ENCODE measurements around the gene EMC9.

EMC9 gene

DNA sequence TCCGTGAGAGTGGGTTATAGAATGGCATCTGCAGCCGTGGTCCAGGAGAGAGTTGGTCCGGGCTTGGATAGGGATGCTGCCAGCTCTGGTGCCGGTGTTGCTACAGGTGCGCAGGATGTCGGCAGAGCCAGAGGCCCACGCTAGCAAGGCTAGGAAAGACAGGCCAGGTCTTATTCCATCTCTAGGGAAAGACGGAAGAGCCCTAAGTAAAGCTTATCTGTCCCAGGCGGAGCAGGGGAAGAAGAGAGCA lies 5.9 kb downstream of the EMC9 start:
- Histone ChIP-seq H3K4me3 (peak overlapping the region; percentile 83 to 100 (median 96)), H4K20me1 (peaks cover 0 to 43% (median 34%) of the 10 kb centered on the region in 11 experiments; a peak in 17 of 22 replicates), H3K9me3 (replicated peaks in 1 of 11) (no peaks in the 10 kb centered on the region), H3K27ac (peak overlapping the region in 8 of 11 experiments; percentile 22 to 96 (median 90); a peak in 9 of 22 replicates), H3K27me3 (no peaks in the 10 kb centered on the region), H3K36me3 (peaks cover 25 to 32% (median 27%) of the 10 kb centered on the region in 11 experiments), H3K9ac (peak overlapping the region; percentile 93 to 98 (median 96)), H3K4me2 (peak overlapping the region; percentile 81 to 99 (median 92)), H3K4me1 (peaks cover 48 to 58% (median 51%) of the 10 kb centered on the region in 10 experiments)
- no peak for TF ChIP-seq Cebpa-rat (IDR thresholded peaks at IDR 0.05)

DNA sequence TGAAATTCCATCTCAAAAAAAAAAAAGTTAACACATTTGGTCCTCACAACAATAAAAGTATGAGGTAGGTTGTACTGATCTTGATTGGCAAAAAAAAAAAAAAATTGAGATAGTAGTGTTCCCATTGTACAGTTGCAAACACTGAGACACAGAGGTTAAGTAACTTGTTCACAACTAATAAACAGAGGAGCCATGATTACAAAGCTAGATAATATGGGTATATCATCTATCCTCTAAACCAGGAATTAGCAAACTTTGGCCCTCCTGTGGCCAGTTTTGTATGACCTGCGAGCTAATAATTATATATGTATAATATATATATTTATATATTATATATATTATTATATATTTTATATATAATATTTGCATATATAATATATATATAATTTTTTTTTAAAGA lies 7.7 kb downstream of the EMC9 start:
- Histone ChIP-seq H3K9ac (no peak overlapping the region), H3K4me3 (no peak overlapping the region), H3K27me3 (no peaks in the 10 kb centered on the region), H4K20me1 (peaks cover 0 to 25% (median 22%) of the 10 kb centered on the region in 11 experiments; a peak in 15 of 22 replicates), H3K4me2 (no peak overlapping the region), H3K4me1 (peaks cover 35 to 43% (median 37%) of the 10 kb centered on the region in 10 experiments), H3K27ac (no peak overlapping the region), H3K9me3 (replicated peaks in 1 of 11) (no peaks in the 10 kb centered on the region), H3K36me3 (peaks cover 15 to 19% (median 17%) of the 10 kb centered on the region in 11 experiments)
- no peak for TF ChIP-seq Cebpa-rat (IDR thresholded peaks at IDR 0.05)

DNA sequence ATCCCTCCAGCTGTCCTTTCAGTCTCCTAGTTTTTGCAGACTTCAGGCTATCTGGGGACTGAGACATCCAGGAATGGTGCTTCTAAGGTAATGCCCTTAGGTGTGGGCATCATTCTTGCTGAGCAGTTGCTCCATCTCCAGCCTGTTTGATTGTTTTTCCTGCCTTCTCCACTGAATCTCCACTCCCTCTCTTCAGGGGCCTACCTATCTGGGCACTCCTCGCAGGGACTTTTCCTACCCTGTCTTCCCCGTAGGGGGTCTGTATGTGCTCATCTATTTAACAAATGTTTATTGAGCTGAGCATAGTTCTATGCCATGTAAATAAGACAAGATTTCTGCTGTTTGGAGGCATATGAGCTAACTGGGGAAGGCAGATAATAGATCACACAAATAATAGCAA lies 8.4 kb downstream of the EMC9 start:
- no peaks in the 10 kb centered on the region for H3K27me3 ChIP-seq
- H3K9me3 ChIP-seq (replicated peaks in 1 of 11) = no peaks in the 10 kb centered on the region
- H3K36me3 ChIP-seq = peaks cover 7 to 12% (median 10%) of the 10 kb centered on the region in 11 experiments
- no peak for TF ChIP-seq Cebpa-rat (IDR thresholded peaks at IDR 0.05)
- H3K4me3 ChIP-seq = no peak overlapping the region
- H3K9ac ChIP-seq = no peak overlapping the region
- no peak overlapping the region for H3K4me2 ChIP-seq
- H3K4me1 ChIP-seq = peaks cover 29 to 38% (median 32%) of the 10 kb centered on the region in 10 experiments
- H3K27ac ChIP-seq = no peak overlapping the region
- peaks cover 0 to 19% (median 16%) of the 10 kb centered on the region in 11 experiments; a peak in 15 of 22 replicates for H4K20me1 ChIP-seq

DNA sequence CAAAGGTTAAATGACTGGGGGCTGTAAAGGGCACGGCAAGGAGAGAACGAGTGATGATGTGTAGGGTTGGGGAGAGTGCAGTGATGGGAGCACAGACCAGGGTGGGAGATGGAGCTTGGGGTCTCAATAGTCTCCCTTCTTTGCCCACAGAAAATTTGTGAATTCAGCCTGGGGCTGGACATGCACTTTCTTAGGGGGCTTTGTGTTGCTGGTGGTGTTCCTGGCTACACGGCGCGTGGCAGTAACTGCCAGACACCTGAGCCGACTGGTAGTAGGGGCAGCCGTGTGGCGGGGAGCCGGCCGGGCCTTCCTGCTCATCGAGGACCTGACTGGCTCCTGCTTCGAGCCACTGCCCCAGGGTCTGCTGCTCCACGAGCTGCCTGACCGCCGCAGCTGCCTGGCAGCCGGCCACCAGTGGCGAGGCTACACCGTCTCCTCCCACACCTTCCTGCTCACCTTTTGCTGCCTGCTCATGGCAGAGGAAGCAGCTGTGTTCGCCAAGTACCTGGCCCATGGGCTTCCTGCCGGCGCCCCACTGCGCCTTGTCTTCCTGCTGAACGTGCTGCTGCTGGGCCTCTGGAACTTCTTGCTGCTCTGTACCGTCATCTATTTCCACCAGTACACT lies 9.2 kb downstream of the EMC9 start:
- Histone ChIP-seq H3K4me1 (peaks cover 21 to 38% (median 31%) of the 10 kb centered on the region in 10 experiments), H3K27ac (no peak overlapping the region), H3K9ac (no peak overlapping the region), H3K27me3 (no peaks in the 10 kb centered on the region), H3K4me2 (no peak overlapping the region), H3K4me3 (no peak overlapping the region), H3K36me3 (peaks cover 0 to 3% (median 2%) of the 10 kb centered on the region in 11 experiments; a peak in 17 of 22 replicates), H3K9me3 (replicated peaks in 1 of 11) (no peaks in the 10 kb centered on the region), H4K20me1 (peaks cover 0 to 11% (median 8%) of the 10 kb centered on the region in 11 experiments; a peak in 9 of 22 replicates)
- TF ChIP-seq Cebpa-rat (IDR thresholded peaks at IDR 0.05) = no peak

DNA sequence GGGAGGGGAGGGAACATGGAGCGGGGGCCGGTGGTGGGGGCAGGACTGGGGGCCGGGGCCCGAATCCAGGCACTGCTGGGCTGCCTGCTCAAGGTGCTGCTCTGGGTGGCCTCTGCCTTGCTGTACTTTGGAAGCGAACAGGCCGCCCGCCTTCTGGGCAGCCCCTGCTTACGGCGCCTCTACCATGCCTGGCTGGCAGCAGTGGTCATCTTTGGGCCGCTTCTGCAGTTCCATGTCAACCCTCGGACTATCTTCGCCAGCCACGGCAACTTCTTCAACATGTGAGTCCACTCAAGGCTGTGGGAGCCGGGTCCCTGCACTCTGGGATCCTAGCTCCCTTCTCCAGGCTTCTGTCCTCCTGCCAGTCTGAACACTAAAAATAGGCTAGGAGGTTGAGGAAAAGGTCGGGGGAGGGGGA lies 9.8 kb downstream of the EMC9 start:
- Histone ChIP-seq H3K4me1 (peaks cover 15 to 38% (median 27%) of the 10 kb centered on the region in 10 experiments), H4K20me1 (peaks cover 0 to 4% (median 1%) of the 10 kb centered on the region in 11 experiments; a peak in 6 of 22 replicates), H3K4me2 (no peak overlapping the region), H3K27ac (no peak overlapping the region), H3K36me3 (no peaks in the 10 kb centered on the region; a peak in 1 of 22 replicates), H3K9ac (no peak overlapping the region), H3K9me3 (replicated peaks in 1 of 11) (no peaks in the 10 kb centered on the region), H3K4me3 (no peak overlapping the region), H3K27me3 (no peaks in the 10 kb centered on the region)
- TF ChIP-seq Cebpa-rat (IDR thresholded peaks at IDR 0.05) = no peak

DNA sequence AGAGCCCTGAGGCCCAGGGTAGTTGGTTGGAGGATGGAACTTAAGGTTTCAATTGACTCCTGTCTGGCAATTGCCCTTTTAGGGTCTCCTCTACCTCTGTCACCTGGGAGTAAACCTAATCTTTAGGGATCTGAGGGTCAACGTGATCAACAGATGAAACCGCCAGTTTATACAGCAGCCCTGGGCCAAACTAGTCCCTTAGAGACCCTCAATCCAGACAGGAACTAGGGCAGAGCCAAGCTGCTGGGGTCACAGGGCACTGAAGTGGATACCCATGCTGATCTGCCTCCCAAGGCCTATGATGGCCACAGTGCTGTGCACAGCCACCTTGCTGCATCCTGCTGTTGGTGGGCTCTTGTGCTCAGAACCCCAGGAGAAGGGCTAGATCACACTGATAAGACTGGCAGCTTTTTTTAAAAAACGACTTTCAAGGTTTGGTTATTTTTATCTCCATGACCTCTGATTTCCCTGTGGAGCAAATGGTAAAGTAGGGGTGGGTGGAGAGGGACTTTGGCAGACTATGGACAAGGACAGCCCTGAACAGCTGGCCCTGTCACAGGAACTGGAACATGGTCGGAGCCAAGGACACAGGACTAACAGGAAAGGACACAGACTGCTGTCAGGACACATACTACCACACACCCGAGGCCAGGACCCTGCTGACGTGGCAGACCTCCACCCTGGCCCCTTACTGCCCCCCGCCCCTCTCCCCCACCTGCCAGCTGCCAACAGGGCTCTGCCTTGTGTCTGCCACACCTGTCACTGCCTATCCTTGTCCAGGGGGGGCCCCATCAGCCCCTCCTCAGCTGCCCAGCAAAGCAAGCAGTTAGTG lies 10.5 kb downstream of the EMC9 start:
- no peaks in the 10 kb centered on the region for H3K27me3 ChIP-seq
- no peaks in the 10 kb centered on the region; a peak in 1 of 22 replicates for H4K20me1 ChIP-seq
- no peak for TF ChIP-seq Cebpa-rat (IDR thresholded peaks at IDR 0.05)
- peak overlapping the region in 10 of 11 experiments; percentile 12 to 52 (median 28); a peak in 14 of 22 replicates for H3K4me2 ChIP-seq
- H3K36me3 ChIP-seq = no peaks in the 10 kb centered on the region; a peak in 1 of 22 replicates
- no peak overlapping the region for H3K4me3 ChIP-seq
- H3K9me3 ChIP-seq (replicated peaks in 1 of 11) = no peaks in the 10 kb centered on the region
- H3K27ac ChIP-seq = 0 out of 22 replicates have a peak overlapping the region, but pooled peaks of 1 of the 11 experiments have one; percentile 14
- peaks cover 14 to 41% (median 30%) of the 10 kb centered on the region in 10 experiments for H3K4me1 ChIP-seq
- H3K9ac ChIP-seq = peak overlapping the region in 3 of 11 experiments; percentile 4 to 21 (median 13); a peak in 1 of 22 replicates

DNA sequence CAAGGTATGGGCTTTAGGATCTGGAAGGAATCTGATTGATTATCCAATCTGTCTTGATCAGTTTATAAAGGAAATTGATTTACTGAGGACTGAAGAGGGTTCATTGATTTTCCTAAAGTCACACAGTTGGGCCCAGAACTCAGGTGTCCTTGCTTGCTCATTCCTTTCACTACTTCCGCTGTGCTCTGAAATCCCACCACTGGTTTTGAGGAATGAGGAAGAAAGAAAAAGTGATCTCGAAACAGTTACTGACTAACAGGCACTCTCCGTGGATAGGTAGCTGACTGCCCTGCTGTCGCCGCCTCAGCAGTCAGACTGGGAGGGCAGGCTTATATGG lies 11.0 kb downstream of the EMC9 start, which contains the start of gene FITM1:
Gene FITM1 (plus strand): TSS at position 280 of the 337 bp plus-strand sequence. CDS start 905 bp downstream, outside the sequence.
- no peak within 1 kb of the TSS for H3K4me3 ChIP-seq
- no peaks in the 10 kb centered on the region for H3K9me3 ChIP-seq (replicated peaks in 1 of 11)
- peak within 1 kb of the TSS in 10 of 11 experiments; percentile 12 to 52 (median 28); a peak in 14 of 22 replicates for H3K4me2 ChIP-seq
- 0 out of 22 replicates have a peak within 1 kb of the TSS, but pooled peaks of 1 of the 11 experiments have one; percentile 14 for H3K27ac ChIP-seq
- H3K4me1 ChIP-seq = peaks cover 11 to 43% (median 31%) of the 10 kb centered on the region in 10 experiments
- H4K20me1 ChIP-seq = no peaks in the 10 kb centered on the region; a peak in 1 of 22 replicates
- no peaks in the 10 kb centered on the region; a peak in 1 of 22 replicates for H3K36me3 ChIP-seq
- peak within 1 kb of the TSS in 3 of 11 experiments; percentile 4 to 21 (median 13); a peak in 1 of 22 replicates for H3K9ac ChIP-seq
- no peak for TF ChIP-seq Cebpa-rat (IDR thresholded peaks at IDR 0.05)
- no peaks in the 10 kb centered on the region for H3K27me3 ChIP-seq

DNA sequence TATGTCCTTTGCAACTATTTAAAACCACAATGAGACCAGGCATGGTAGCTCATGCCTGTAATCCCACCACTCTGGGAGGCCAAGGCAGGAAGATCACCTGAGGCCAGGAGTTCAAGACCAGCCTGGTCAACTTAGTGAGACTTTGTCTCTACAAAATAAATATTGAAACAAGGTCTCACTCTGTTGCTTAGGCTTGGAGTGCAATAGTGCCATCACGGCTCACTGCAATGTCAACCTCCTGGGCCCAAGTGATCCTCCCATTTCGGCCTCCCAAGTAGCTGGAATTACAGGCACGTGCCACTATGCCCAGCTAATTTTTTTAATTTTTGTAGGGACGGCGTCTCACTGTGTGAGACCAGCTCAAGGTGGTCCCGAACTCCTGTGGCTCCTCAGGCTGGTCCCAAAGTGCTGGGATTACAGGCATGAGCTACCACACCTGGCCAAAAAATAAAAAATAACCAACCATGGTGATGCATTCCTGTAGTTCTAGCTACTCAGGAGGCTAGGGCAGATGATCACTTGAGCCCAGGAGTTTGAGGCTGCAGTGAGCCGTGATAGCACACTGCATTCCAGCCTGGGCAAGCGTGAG lies 11.9 kb downstream of the EMC9 start:
- Histone ChIP-seq H3K9ac (no peak overlapping the region), H3K4me2 (no peak overlapping the region), H4K20me1 (no peaks in the 10 kb centered on the region; a peak in 1 of 22 replicates), H3K27me3 (no peaks in the 10 kb centered on the region), H3K9me3 (replicated peaks in 1 of 11) (no peaks in the 10 kb centered on the region), H3K36me3 (peaks cover 0 to 7% (median 4%) of the 10 kb centered on the region in 11 experiments; a peak in 12 of 22 replicates), H3K4me3 (no peak overlapping the region), H3K4me1 (peaks cover 8 to 40% (median 29%) of the 10 kb centered on the region in 10 experiments; a peak in 18 of 20 replicates), H3K27ac (no peak overlapping the region)
- TF ChIP-seq Cebpa-rat (IDR thresholded peaks at IDR 0.05) = no peak

All from BLaER1 treated with 17β-estradiol and CSF1 and Interleukin-3, amounts not matched to agents 10 nM and 100 nM (cell line).